ENCODE results near the gene ERAP2. TPM values are rescaled to one million over a fixed set of nuclear protein-coding genes. Genes with fewer than 3 reads are reported as not detected.

ERAP2 gene
- total and polyA plus RNA-seq, 2 of the 13 experiments (the other 11 are each of a cell fraction or from before 2014, with no cell fraction given): 12.8 to 16.6 TPM

GRCh38 chr5:96901384-96901783 lies 25.1 kb downstream of the ERAP2 start:
- no peaks in the 10 kb centered on the region for H3K27me3 ChIP-seq (ENCODE audit: control insufficient read depth in 1 of 2, insufficient read depth in 2 of 2, low read length in 2 of 2)
- no peaks in the 10 kb centered on the region for H4K20me1 ChIP-seq (ENCODE audit: insufficient read depth, low read length)
- DNase-seq (ENCODE audit: low spot score) (peak; percentile 20), FAIRE-seq (no peak), ATAC-seq (peak; percentile 77)
- TF ChIP-seq ATM (IDR thresholded peaks at IDR 0.05; ENCODE audit: borderline replicate concordance): no peak
- TF ChIP-seq, protein P1, sequence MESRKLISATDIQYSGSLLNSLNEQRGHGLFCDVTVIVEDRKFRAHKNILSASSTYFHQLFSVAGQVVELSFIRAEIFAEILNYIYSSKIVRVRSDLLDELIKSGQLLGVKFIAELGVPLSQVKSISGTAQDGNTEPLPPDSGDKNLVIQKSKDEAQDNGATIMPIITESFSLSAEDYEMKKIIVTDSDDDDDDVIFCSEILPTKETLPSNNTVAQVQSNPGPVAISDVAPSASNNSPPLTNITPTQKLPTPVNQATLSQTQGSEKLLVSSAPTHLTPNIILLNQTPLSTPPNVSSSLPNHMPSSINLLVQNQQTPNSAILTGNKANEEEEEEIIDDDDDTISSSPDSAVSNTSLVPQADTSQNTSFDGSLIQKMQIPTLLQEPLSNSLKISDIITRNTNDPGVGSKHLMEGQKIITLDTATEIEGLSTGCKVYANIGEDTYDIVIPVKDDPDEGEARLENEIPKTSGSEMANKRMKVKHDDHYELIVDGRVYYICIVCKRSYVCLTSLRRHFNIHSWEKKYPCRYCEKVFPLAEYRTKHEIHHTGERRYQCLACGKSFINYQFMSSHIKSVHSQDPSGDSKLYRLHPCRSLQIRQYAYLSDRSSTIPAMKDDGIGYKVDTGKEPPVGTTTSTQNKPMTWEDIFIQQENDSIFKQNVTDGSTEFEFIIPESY (CRISPR knock-in tag; IDR thresholded peaks at IDR 0.05): peak; percentile 98
- no peak for TF ChIP-seq ZNF460 (CRISPR knock-in tag; IDR thresholded peaks at IDR 0.05; ENCODE audit: borderline replicate concordance)
- TF ChIP-seq CTCF (CRISPR knock-in tag; IDR thresholded peaks at IDR 0.05): peak; percentile 26; the same call in 1 of the 2 replicates
- no peak for TF ChIP-seq BCLAF1 (IDR thresholded peaks at IDR 0.05)
- TF ChIP-seq NFKBIZ (CRISPR knock-in tag; IDR thresholded peaks at IDR 0.05): no peak
- H3K4me2 ChIP-seq (ENCODE audit: low read depth, low read length): no peak overlapping the region
- in situ Hi-C loops (cut with HindIII; ENCODE audit: extremely low pct_ligation_motif_present, low pct_unique_long_range_greater_than_20kb): no loop called here
- intact Hi-C loops (cut with micrococcal nuclease; ENCODE audit: unreplicated experiment): loop anchor here (2.0 kb wide), 1 partner anchor 33 kb away; no protein-coding TSS in a partner anchor
- POLR2A ChIA-PET: no interaction called here
- H3K36me3 ChIP-seq (replicated peaks in 1 of 2; ENCODE audit: control insufficient read depth in 1 of 2, insufficient read depth in 2 of 2, low read length in 2 of 2): peaks cover 0 to 12% of the 10 kb centered on the region in 2 experiments; a peak in 1 of 5 replicates
- no peaks in the 10 kb centered on the region for H3K4me1 ChIP-seq (ENCODE audit: insufficient read depth, low read length)
- H3K27ac ChIP-seq (ENCODE audit: extremely low read length, insufficient read depth, low read length): no peak overlapping the region
- H3K4me3 ChIP-seq (replicated peaks in 1 of 3; ENCODE audit: insufficient read depth in 1 of 3, low read depth in 2 of 3, low read length in 3 of 3): no peak overlapping the region
- H3K79me2 ChIP-seq (ENCODE audit: insufficient read depth, low read length): no peaks in the 10 kb centered on the region
- BruUV-seq (replicated peaks): no TSS peak
- CTCF ChIA-PET (ENCODE audit: low intra/inter-chr PET ratio, low total read pairs): interaction anchor here (1.0 kb wide), 1 partner anchor 149 kb away, joined by 3 read pairs; no protein-coding TSS in a partner anchor
- 91% methylated on average over 6 of the region's 6 CpGs for WGBS (ENCODE audit: low lambda C conversion rate)
- H2AFZ ChIP-seq (ENCODE audit: low read length): no peak overlapping the region
- H3K9ac ChIP-seq (ENCODE audit: insufficient read depth, low read depth, low read length): no peak overlapping the region
- no peaks in the 10 kb centered on the region for H3K9me3 ChIP-seq (ENCODE audit: low read length)

Data from HepG2 (cell line).